HFF-Myc (cell line): ENCODE data around the gene RPS13.
"Not testable (repeated sequence)": the region's sequence is repeated elsewhere in the genome, so short reads cannot be mapped to it uniquely, and the experiment has no call there.

ENCODE experiments used
- DNase-seq: peaks from one replicate; pipeline ENCODE4 v3.0.0-alpha.2; 2011; ENCODE audit warnings: low read depth; ENCODE audit errors: extremely low read depth
- H3K4me3 ChIP-seq: replicated peaks from 2 replicates; pipeline ENCODE4 v1.5.1; 2011; ENCODE audit warnings: low read depth, mild to moderate bottlenecking, control low read depth, low read length
- CTCF ChIP-seq: IDR thresholded peaks from 2 replicates; pipeline ENCODE4 v1.5.1; 2012; ENCODE audit warnings: mild to moderate bottlenecking, low read depth, low read length, control low read depth; ENCODE audit errors: missing control alignments

RPS13 gene

DNA sequence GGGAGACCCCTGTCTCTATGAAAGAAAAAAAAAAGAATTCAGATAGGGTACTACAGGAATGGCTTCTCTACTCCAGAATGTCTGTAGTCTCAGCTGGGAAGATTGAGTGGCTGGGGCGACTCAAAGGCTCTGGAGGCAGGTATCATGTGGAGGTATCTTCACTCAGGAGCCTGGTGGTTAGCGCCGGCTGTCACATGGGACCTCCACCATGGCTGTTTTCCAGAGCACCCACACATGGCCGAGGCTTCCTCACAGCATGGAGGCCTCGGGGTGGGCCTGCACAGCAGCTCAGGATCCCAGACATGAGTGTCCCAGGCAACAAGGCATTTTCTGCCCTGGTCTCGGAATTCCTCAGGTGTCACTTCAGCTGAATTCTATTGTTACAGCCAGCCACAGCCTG, 10.1 kb downstream of the RPS13 start:
- DNase-seq = no peak
- no peak for TF ChIP-seq CTCF
- H3K4me3 ChIP-seq = no peak overlapping the region

DNA sequence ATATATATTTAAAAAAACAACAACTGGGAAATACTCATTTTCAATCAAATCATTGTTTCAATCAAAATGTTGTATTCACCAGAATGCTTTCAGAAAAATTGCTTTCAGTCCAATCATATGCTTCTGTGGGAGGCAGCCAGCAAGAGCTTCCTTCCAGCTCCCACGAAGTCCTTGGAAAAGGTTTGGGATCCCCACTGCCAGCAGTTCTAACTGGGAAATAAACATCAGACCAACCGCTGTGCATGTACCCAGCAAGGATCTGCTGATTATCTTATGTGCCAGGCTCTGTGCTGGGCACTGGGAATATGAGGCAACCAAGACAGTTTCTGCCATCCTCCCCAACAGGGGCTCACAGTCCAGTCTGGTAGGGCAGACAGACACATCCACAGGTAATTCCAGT, 10.8 kb downstream of the RPS13 start:
- DNase-seq = no peak
- TF ChIP-seq CTCF = no peak
- no peak overlapping the region for H3K4me3 ChIP-seq

DNA sequence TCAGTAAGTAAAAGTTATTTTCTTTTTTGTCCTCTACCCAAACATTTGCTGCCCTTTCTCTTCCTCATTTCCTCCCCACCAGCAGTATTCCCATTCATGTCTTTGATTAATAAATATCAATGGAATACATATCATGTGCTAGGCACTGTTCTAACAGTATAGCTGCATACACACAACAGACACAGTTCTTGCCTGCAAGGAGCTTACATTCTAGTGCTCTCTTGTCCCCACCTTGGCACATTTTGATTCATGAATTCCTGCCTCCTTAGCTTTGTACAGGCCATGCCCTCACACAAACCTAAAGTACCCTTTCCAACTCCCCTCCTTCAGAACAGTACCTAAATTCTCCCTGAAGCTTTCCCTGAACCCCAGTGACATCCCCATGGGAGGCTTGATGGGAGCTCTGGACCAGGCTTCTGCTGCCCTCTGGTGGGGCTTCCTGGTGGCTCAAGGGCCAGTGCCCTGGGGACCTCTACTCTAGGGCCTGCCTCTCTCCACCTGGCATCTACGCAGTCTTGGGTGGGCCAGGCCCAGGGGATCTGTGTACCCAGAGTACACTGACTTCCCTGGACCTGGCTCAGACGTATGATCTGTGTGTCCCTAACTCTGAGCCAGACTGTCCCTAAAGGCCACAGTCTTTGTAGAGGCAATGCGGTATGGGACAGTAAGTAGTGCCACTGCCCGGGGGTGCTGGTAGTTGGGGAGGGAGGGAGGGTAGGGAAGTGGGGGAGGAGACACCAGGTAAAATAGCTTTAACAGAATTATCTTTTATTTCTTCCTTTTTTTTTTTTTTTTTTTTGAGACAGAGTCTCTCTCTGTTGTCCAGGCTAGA, 14.1 kb downstream of the RPS13 start:
- no peak for DNase-seq
- TF ChIP-seq CTCF = peak; percentile 81
- no peak overlapping the region for H3K4me3 ChIP-seq

DNA sequence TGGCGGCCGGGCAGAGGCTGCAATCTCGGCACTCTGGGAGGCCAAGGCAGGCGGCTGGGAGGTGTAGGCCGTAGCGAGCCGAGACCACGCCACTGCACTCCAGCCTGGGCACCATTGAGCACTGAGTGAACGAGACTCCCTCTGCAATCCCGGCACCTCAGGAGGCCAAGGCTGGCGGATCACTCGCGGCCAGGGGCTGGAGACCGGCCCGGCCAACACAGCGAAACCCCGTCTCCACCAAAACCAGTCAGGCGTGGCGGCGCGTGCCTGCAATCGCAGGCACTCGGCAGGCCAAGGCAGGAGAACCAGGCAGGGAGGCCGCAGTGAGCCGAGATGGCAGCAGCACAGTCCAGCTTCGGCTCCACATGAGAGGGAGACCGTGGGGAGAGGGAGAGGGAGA, 26.3 kb downstream of the RPS13 start:
- DNase-seq, H3K4me3 ChIP-seq: not testable (repeated sequence)

- not testable (repeated sequence) for H3K4me3 ChIP-seq, DNase-seq
Measured at GRCh38 chr11:17048491-17048890, 29.0 kb downstream of the RPS13 start.

GRCh38 chr11:17046690-17047089, 30.8 kb downstream of the RPS13 start:
- no peak overlapping the region for H3K4me3 ChIP-seq
- TF ChIP-seq CTCF = no peak
- no peak for DNase-seq

DNA sequence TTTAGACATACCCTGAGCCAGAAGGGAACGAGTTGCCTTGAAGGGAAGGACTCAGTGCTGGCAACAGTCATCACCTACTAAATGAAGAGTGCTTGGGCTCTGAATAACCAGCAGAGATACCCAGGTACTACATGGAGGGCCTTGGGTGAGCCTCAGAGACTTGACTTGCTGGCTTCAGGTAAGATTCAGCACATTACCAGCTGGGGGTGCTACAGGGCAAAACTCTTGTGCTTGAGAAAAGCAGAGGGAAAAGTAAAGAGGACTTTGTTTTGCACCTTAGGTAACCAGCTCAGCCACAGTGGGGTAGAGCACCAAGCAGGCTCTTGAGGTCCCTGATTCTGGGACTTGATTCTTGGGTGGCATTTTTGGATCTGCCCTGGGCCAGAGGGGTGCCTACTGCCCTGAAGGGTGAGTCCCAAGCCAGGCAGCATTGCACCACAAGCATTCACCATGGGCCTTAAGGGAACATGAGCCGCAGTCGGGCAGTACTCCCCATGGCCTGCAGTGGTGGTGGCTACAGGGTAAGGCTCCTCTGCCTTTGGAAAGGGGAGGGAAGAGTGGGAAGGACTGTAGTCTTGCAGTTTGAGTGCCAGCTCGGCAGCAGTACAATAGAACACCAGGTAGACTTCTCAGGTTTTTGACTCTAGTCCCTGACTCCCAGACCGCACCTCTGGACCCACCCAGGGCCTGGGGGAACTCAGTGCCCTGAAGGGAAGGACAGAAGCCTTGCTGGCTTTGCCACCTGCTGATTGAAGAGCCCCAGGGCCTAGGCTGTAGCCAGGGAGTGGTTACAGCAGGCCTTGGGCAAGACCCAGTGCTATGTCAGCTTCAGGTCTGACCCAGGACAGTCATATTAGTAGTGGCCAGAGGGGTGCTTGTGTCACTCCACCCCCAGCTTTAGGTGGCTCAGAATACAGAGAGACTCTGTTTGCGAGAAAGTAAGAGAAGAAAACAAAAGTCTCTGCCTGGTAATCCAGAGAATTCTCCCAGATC, 40.5 kb downstream of the RPS13 start:
- DNase-seq = no peak
- H3K4me3 ChIP-seq = no peak overlapping the region
- peak; percentile 10 for TF ChIP-seq CTCF

DNA sequence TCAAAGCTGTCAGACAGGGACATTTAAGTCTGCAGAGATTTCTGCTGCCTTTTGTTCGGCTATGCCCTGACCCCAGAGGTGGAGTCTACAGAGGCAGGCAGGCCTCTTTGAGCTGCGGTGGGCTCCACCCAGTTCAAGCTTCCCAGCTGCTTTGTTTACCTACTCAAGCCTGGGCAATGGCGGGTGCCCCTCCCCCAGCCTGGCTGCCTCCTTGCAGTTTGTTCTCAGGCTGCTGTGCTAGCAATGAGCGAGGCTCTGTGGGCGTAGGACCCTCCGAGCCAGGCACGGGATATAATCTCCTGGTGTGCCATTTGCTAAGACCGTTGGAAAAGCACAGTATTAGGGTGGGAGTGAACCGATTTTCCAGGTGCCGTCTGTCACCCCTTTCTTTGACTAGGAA, 43.4 kb downstream of the RPS13 start:
- DNase-seq, H3K4me3 ChIP-seq: not testable (repeated sequence)
